Measurements from ENCODE around the gene GPHN.

GPHN gene

GRCh38 chr14:67127174-67127573 lies 619.2 kb downstream of the GPHN start:
- no peak for TF ChIP-seq CTCF (conservative IDR thresholded peaks at IDR 0.05; ENCODE audit: control insufficient read depth, insufficient read depth, low read depth, low read length)
- no peak overlapping the region for H3K4me3 ChIP-seq (ENCODE audit: control insufficient read depth, low read depth, low read length)
- DNase-seq (ENCODE audit: low read depth) = no peak

GRCh38 chr14:67129768-67130167 lies 621.8 kb downstream of the GPHN start:
- no peak for TF ChIP-seq CTCF (conservative IDR thresholded peaks at IDR 0.05; ENCODE audit: control insufficient read depth, insufficient read depth, low read depth, low read length)
- H3K4me3 ChIP-seq (ENCODE audit: control insufficient read depth, low read depth, low read length) = no peak overlapping the region
- DNase-seq (ENCODE audit: low read depth) = no peak

GRCh38 chr14:67131691-67132090 lies 623.7 kb downstream of the GPHN start:
- no peak for TF ChIP-seq CTCF (conservative IDR thresholded peaks at IDR 0.05; ENCODE audit: control insufficient read depth, insufficient read depth, low read depth, low read length)
- no peak overlapping the region for H3K4me3 ChIP-seq (ENCODE audit: control insufficient read depth, low read depth, low read length)
- DNase-seq (ENCODE audit: low read depth) = no peak

- TF ChIP-seq CTCF (conservative IDR thresholded peaks at IDR 0.05; ENCODE audit: control insufficient read depth, insufficient read depth, low read depth, low read length) = no peak
- no peak for DNase-seq (ENCODE audit: low read depth)
- no peak overlapping the region for H3K4me3 ChIP-seq (ENCODE audit: control insufficient read depth, low read depth, low read length)
Observed at GRCh38 chr14:67133144-67133543, 625.2 kb downstream of the GPHN start.

GRCh38 chr14:67133595-67134441 lies 625.9 kb downstream of the GPHN start:
- TF ChIP-seq CTCF (conservative IDR thresholded peaks at IDR 0.05; ENCODE audit: control insufficient read depth, insufficient read depth, low read depth, low read length) = no peak
- DNase-seq (ENCODE audit: low read depth) = no peak

GRCh38 chr14:67137744-67138371 lies 629.9 kb downstream of the GPHN start:
- peak; percentile 26 for DNase-seq (ENCODE audit: low read depth)
- TF ChIP-seq CTCF (conservative IDR thresholded peaks at IDR 0.05; ENCODE audit: control insufficient read depth, insufficient read depth, low read depth, low read length) = peak; percentile 64

More at GRCh38 chr14:67133595-67134441, 625.9 kb downstream of the GPHN start:
- no peak overlapping the region for H3K4me3 ChIP-seq (ENCODE audit: control insufficient read depth, low read depth, low read length)

More at GRCh38 chr14:67137744-67138371, 629.9 kb downstream of the GPHN start:
- H3K4me3 ChIP-seq (ENCODE audit: control insufficient read depth, low read depth, low read length) = no peak overlapping the region
